NK-92 (cell line): ENCODE results near the gene HELZ.
"Not testable (repeated sequence)": the region's sequence is repeated elsewhere in the genome, so short reads cannot be mapped to it uniquely, and the experiment has no call there.

Source experiments
- DNase-seq: peaks from one replicate; lab custom pipeline; 2025; ENCODE audit not compliant: unreplicated experiment; lab: John Stamatoyannopoulos, UW

HELZ gene

DNA sequence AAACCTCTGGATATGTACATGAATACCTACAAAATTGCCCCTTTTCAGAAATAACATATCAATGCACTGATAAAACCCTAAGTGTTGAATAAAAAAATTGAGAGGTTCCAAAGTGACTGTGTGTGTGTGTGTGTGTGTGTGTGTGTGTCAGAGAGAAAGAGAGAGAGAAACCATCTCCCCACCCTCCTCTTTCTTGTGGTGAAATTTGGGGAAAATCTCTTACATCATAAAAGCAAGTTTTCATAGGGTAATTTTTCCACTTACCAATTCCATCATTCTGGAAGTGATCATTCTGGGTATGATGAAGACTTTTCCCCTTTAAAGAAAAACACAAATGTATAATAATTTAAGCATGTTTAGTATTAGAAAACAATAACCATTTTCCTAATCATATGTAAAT lies 121.3 kb downstream of the HELZ start:
- no peak for DNase-seq

DNA sequence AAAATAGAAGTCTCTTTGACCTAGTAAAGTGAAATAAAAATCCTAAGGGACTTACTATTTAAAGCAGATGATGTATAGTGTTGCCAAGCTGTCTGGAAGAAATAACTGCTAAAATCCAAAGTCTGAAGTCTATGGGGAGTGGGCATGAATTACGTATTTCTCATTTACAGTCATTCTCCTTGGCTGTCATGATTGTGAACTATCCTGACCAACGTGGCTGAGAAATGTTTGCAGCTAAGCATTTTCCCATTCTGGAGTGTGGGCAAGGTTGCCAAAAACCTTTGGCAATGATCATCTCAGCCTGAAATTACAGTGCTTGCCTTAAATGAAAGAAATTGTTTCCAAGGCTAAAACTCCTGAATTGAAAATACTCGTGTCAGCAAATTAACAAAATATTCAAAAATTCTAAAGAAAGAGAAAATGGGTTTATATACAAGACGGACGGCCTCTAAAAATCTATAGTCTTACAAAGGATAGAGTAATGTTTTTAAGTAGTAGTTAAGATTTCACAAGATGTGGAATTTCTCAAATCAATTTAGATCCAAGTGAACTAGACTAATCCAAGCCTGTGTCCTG lies 123.6 kb downstream of the HELZ start:
- DNase-seq: no peak

DNA sequence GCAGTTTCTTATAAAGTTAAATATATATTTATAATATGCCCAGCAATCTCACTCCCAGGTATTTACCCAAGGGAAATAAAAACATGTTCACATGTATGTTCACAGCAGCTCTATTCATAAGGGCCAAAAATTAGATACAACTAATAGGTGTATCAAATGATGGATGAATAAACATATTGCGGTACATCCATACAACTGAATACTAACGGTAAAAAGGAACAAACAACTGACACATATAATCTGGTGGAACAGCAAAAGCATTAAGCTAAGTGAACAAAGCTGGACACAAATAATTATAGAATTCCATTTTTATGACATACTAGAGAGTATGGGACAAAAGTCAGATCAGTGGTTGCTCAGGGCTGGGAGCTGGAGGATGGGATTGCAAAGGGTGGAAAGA lies 125.9 kb downstream of the HELZ start:
- no peak for DNase-seq

DNA sequence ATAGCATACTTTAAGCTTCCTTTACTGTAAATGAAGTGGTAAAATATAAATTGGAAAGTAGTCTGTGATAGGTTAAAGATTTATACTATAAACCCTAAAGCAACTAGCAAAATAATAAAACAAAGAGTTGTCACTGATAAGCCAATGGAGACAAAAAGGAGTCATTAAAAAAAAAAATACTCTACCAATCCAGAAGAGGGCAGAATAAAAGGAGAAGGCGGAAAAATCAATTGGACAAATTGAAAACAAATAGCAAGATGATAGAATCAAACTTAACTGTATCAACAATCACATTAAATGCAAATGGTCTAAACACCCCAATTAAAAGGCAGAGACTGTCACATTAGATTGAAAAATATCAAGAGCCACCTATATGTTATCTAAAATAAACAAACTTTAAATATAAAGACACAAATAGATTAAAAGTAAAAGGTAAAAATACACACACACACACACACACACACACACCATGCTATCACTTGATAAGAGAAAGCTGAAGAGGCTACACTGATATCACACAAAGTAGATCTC lies 128.9 kb downstream of the HELZ start:
- no peak for DNase-seq

DNA sequence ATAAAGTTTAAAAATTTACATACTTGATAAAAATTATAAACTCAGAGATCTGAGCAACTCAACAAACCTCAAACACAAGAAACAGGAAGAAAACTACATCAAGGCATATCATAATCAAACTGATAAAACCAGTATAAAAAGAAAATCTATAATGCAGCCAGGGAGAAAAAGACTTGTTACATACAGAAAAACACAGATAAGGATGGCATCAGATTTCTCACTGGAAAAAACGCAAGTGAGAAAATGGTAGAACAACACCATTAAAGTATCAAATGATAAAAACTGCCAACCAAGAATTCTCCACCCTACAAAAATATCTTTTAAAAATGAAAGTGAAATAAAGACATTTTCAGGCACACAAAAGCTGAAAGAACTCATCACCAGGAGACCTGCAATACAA lies 129.6 kb downstream of the HELZ start:
- no peak for DNase-seq

DNA sequence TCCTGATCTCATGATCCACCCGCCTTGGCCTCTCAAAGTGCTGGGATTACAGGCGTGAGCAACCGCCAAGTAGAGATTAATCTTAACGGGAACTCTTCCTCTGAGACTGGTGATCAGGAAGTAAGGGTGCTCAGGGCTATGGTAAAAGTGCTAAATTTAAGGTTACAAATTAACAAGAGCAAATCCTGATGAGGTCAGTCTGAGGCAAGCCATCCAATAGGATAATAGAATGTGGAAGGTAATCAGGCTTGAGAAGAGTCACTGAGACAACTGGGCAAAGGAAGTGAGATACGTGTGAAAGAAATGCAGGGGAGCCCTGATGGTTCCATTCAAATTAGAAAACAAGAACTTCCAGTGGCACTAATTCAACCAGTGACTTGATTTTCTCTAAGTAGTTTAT lies 131.5 kb downstream of the HELZ start:
- DNase-seq: no peak

DNA sequence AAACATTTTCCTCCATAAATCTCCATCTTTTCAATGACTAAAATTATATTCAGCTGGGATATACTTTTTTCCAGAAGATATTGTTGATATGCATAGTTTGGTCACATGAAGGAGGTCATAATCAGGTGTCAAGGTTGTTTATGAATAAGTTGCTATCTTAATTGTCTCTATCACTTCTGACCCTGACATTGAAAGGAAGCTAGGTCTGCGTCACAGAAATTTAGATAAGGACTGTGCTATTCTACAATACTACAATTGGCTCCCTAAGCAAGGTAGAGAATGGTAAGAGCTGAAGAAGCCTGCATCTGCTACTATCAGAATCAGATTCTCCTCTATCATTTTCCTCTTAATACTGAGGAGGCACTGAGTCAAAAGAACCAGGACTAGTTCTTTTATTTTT lies 133.2 kb downstream of the HELZ start:
- no peak for DNase-seq

DNA sequence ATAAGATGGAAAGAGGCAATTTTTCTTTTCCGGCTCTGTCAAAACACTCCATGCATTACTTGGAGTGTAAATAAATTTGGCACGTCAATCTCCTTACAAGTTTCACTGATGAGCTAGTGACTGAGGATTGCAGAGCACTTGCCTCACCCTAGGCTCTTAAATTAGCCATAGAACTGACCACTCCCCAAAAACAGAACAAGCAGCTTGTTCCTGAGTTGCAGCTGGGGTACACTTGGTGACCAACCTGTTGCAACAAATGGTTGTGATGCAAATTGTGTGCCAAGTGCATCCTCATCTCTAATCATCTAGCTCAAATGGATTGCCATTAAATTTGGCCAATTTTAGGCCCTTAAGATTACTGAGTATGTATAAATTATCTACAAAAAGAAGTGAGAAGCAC lies 133.7 kb downstream of the HELZ start:
- no peak for DNase-seq

DNA sequence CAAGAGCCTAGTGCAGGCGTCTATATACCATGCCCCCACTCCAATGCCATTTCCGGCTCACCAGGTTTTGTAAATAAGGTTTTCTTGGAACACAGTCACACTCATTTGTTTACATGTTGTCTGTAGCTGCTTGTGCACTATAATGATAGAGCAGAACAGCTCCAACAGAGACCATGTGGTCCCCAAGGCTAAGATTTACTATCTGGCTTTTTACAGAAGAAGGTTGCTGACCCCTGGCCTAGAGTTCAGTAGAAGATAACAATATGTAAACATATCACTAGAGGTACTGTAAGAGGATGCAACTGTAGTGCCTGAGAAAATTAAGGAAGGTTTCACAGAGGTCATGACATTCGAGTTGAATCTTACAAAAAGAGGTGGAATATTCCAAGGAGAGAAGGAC lies 134.4 kb downstream of the HELZ start:
- no peak for DNase-seq

DNA sequence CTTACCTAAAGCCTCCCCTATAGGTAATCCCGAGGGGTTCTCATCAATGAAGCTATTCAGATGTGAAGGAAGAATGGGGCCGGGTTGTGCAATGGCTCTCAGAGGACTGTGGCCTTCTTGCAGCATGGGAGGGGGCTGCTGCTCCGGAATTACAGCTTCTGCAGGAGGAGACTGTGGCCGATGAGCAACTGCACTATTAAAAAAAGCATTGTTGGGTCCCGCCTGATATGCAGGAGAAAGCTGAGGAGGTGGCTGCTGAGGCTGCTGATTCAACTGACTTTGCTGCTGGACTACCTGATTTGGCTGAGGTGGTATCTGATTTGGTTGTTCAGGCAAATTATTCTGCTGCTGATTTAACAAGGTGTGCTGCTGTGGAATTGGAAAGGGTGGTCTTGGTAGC lies 135.9 kb downstream of the HELZ start:
- no peak for DNase-seq

DNA sequence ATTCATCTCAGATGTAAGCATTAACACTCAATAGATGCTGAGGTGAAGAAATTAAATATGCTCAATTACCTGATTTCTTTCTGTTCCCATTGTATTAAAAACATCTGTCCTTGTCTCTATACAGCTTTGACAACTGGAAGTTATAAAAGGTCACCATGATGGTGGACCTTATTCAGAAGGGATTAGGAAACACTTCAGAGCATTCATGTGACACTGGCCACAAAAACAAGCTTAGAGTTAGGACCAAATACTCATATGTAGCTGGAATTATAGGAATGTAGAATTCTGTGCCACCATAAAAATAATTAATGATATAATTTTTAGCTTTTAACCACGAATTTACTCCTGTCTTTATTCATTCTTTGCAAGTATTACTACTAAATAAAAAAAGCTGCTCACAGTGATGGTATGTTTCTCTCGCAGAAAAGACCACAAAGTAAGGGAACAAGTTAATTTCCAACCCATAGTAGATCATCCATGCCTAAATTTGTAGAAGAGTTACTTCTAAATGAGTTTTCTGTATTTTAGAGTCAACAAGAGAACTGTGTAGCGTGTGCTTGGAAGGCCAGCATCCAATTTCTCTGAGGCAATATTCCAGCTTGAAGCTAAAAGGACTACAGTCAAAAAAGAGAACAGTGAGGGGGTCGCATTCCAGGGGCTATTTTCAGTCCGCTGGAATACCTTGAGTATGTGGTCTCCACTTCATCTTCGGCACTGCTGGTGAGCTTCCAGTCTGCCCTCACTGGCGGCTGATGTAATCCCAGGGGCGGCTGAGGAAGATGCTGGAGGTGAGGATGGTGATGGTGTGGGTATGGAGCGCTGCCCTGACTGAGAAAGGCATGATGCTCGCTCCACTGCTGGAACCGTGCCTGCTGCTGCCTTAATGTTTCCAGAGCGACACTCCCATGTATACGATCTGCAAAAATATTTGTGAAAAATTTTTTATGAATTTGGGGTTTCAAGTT lies 136.9 kb downstream of the HELZ start:
- no peak for DNase-seq

DNA sequence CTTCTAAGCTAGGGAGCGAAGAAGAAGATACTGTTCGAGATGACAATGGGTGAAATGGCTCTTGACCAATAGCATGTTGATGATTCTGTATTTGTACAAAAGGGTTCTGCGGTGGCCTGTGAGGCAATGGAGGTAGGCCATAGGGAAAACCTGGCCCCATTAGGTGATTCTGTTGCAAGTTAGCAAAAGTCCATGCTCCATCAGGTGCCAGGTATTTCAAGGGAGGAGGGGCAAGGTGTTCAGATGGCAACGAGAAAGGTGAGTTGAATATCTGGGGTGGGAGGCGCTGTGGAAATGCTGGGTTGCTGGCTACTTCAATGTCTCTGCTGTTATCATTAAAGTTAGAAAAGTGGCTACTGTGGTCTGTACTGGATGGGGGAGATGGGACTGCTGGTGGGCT lies 137.8 kb downstream of the HELZ start:
- no peak for DNase-seq

DNA sequence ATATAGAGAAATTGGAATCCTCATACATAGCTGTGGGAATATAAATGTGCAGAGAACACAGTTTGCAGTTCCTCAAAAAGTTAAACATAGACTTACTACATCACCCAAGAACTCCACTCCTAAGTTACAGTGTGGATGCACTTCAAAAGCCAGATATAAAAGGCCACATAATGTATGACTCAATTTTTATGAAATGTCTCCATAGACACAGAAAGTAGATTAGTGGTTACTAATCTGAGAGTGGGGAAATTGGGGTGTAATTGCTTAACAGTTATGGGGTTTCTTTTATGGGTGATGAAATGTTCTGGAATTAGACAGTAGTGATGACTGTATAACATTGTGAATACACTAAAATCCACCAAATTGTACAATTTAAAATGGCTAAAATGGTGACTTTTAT lies 139.8 kb downstream of the HELZ start:
- DNase-seq: no peak

DNA sequence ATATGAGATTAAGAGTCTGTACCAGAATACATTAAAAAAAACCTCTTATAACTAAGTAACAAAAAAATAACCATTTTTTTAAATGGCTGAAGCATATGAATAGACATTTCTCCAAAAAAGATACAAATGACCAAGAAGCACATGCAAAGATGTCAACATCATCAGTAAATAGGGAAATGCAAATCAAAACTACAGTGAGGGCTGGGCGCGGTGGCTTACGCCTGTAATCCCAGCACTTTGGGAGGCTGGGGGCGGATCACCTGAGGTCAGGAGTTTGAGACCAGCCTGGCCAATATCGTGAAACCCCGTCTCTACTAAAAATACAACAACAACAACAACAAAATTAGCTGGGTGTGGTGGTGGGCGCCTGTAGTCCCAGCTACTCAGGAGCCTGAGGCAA lies 140.4 kb downstream of the HELZ start:
- not testable (repeated sequence) for DNase-seq

DNA sequence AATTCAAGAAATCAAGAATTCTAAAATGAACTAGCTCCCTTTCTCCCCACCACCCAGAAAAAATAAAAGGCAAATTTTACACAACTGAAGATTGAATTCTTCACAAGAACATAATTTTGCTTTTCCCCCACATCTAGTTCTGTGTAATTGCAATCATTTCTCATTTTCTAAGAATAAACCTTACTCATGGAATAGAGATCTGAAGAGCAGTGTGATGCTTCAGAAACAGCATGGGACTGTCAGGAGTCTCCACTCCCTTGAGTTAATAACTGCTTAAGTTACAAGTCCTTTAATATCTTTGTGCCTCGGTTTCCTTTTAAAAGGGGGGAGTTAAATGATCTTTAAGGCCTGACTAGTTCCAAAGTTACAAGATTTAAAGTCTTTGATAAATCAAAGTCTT lies 147.0 kb downstream of the HELZ start:
- no peak for DNase-seq

DNA sequence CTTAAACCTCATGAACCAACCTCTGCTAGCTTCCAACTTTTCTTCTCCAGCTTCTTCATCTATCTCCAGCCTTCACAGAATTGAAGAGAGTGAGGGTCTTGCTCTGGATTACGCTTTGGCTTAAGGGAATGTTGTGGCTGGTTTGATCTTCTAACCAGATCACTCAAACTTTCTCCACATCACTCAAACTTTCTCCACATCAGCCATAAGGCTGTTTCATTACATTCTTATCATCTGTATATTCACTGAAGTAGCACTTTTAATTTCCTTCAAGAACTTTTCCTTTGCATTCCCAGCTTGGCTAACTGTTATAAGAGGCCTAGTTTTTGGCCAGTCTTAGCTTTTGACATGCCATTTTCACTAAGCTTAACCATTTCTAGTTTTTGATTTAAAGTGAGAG lies 148.4 kb downstream of the HELZ start:
- DNase-seq: no peak

DNA sequence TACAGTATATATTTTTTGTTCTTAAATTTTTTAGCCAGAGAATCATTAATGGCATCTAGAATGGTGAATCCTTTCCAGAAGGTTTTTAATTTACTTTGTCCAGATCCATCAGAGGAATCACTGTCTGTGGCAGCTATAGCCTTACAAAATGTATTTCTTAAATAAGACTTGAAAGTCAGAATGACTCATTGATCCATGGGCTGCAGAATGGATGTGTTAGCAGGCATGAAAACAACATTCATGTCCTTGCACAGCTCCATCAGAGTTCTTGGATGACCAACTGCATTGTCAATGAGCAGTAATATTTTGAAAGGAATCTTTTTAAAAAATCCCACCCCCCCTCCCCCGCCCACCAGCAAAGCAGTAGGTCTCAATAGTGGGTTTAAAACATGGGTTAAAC lies 149.2 kb downstream of the HELZ start:
- DNase-seq: no peak

DNA sequence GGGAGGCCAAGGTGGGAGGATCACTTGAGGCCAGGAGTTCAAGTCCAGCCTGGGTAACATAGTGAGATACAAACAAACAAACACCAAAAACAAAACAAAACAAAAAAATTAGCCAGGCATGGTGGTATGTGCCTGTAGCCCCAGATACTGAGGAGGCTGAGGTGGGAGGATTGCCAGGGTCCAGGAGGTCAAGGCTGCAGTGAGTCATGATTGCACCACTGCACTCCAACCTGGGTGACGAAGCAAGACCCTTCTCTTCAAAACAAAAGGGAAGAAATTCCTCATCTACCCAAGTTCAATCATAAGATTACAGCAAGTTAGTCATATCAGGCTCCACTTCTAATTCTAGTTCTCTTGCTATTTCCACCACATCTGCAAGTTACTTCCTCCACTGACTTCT lies 149.7 kb downstream of the HELZ start:
- DNase-seq: not testable (repeated sequence)

DNA sequence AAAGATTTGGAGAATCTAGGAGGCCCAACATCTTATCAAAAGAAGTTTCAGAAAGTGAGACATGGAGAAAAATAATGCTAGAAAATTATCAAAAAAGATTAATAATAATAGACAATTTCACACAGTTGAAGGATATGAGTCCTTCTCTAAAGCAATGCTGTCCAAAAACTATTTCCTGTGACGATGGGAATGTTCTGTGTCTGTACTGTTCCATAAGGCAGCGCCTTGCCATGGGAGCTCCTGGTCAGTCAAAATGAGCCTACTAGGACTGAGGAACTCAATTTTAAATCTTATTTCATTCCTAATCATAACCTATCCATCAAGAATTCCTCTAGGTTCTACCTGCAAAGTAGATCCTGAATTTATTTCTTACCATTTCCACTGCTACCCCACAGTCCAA lies 151.6 kb downstream of the HELZ start:
- no peak for DNase-seq

DNA sequence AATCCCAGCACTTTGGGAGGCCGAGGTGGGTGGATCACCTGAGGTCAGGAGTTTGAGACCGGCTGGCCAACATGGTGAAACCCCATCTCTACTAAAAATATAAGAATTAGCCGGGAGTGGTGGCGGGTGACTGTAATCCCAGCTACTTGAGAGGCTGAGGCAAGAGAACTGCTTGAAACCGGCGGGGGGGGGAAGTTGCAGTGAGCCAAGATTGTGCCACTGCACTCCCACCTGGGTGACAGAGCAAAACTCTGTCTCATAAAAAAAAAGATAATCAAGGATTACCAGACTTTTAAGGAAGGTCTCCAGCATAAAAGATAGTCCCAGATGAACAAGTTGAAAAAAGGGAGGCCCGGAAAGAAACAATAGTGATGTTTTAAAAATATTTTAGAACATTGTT lies 152.3 kb downstream of the HELZ start:
- not testable (repeated sequence) for DNase-seq

DNA sequence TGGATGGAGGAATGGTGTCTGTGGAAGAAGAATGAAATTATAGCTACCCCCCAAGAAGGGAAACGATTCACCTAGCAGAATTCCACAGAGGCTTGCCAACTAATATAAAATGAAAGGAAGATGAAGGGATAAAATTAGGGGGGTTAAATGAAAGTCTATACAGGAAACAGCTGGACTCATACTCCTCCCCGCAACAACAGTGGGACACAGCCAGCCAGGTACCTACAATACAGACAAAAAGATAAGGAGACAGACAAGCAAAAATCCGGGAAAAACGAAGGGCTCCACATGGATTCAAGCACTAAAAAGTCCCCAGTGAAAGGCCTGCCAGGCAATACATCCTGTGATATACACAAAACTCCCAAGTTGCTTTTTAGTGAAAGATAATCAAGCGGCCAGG lies 152.7 kb downstream of the HELZ start:
- DNase-seq: no peak

DNA sequence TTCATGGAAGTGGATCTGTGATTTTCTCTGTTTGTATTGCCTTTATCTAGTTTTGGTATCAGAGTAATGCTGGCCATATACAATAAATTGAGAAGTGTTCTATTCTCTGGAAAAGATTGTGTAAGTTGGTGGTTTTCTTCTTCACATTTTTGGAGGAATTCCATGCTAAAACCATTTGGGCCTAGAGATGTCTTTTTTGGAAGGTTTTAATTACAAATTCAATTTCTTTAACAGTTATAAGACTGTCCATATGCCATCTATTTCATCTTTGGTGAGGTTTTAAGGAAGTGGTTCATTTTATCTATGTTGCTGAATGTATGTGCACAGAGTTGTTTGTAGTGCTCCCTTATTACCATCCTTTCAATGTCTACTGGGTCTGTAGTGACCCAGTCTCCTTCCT lies 154.7 kb downstream of the HELZ start:
- no peak for DNase-seq
